Pancreas (tissue), 10 donors: ENCODE data around the gene ST7. TPM values are rescaled to one million over a fixed set of nuclear protein-coding genes. Genes with fewer than 3 reads are reported as not detected.

Experiments used
- ATAC-seq, 4 donors: fragments of 200-7000 bp; cut with Tn5 transposase; one replicate each; pipeline versions ENCODE4 v1.8.0 to v1.9.1; 2020; ENCODE audit warnings: mild to moderate bottlenecking in 4 of 4, moderate library complexity in 4 of 4
- DNase-seq, 6 donors: peaks; one replicate each; pipeline ENCODE4 v3.0.0-alpha.2; 2020
- FAIRE-seq: peaks from 2 replicates; lab custom pipeline; 2012; peaks lifted over from hg19 to GRCh38; lab: Jason Lieb, UNC
- H3K27ac ChIP-seq, 4 donors: fragments of 200-600 bp; sonication (generic); 1 replicate in 3 of 4; 2 replicates in 1 of 4; pipeline versions ENCODE4 v1.5.0 to v1.8.0; 2020
- H3K27me3 ChIP-seq, 4 donors: fragments of 200-600 bp; one replicate each; pipeline ENCODE4 v1.8.0; 2021
- H3K36me3 ChIP-seq, 3 donors: fragments of 200-600 bp; sonication (generic) in 1 of 3; one replicate each; pipeline versions ENCODE4 v1.5.0 to v1.8.0; 2020 to 2021
- H3K4me1 ChIP-seq, 3 donors: fragments of 200-600 bp; one replicate each; pipeline ENCODE4 v1.8.0; 2021
- H3K4me3 ChIP-seq, 4 donors: fragments of 200-600 bp; sonication (generic) in 2 of 4; one replicate each; pipeline versions ENCODE4 v1.5.0 to v1.8.0; 2020 to 2021
- H3K9me3 ChIP-seq, 4 donors: fragments of 200-600 bp; one replicate each; pipeline ENCODE4 v1.8.0; 2021
- WGBS, 2 donors: extraction: QIAGEN DNeasy Blood & Tissue Kit; methylation state at CpG; one replicate each; pipeline ENCODE4 v1.1.7; 2013; 5-methylcytosine and 5-hydroxymethylcytosine counted together
- intact Hi-C, 3 donors: fragments of 100-400 bp; cut with DNase I; formaldehyde crosslinking; loops; one replicate each; pipeline versions ENCODE4 v1.11.1 to v1.14.2; 2022
- polyA plus RNA-seq, 2 donors: library from polyadenylated mRNA; stranded (reverse); fragments of 200-250 nt; gene quantifications; one replicate each; pipeline ENCODE4 v1.2.3, GENCODE V29; 2013
- total RNA-seq, 6 donors: library from RNA; stranded (reverse); fragmentation: NEBNext Ultra II Directional in 4 of 6; extraction: Animal tissue kit (Norgen Biotek cat#: 25700) in 4 of 6; gene quantifications; one replicate each; pipeline versions ENCODE4 v1.2.1 to v1.2.4, GENCODE V29; 2021 to 2023
- TF ChIP-seq, protein P1 (sequence below), 4 donors: fragments of 200-600 bp; sonication (generic) in 3 of 4; IDR thresholded peaks; one replicate each; pipeline versions ENCODE4 v1.5.0 to v1.8.0; 2021; ENCODE audit warnings: antibody characterized with exemption in 4 of 4
- donor health status: healthy with polysubstance abuse.
- donor health status: DM: no; HTN: no; CAD: no; lungs with moderate emphysema.
- donor health status: DM: no; HTN: no; CAD: no.
- donor health status: control.
- donor health status: control.
- donor health status: Bipolar disorder and iron deficiency.
- donor health status: DM: yes; HTN: yes; CAD: no.
- donor health status: DM: no; HTN: no; CAD: no.
- donor health status: DM: no; HTN: no; CAD: no.
- donor health status: DM: yes; HTN: yes; CAD: no.

ST7 gene
- total and polyA plus RNA-seq, 8 donors: 8.2 to 20.2 (median 17.1) TPM

DNA sequence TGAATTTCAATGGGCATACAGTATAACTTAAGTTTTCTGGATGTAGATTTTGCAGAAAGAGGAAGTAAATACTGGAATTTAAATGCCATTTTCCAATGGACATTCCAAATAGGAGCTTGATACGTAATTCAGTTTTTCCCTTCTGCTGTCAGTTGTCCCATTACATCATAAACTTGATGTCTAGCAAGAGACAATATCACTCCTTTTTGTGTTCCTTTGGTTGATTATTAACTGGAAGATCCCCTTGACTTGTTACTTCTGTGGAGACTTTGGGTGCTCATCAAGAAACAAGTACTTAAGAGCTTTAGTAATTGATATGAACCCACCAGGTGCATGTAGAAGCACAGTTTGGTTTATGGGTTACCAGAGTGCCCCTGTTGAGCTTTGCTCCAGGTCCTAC lies 116.1 kb downstream of the ST7 start:
- TF ChIP-seq, protein P1, sequence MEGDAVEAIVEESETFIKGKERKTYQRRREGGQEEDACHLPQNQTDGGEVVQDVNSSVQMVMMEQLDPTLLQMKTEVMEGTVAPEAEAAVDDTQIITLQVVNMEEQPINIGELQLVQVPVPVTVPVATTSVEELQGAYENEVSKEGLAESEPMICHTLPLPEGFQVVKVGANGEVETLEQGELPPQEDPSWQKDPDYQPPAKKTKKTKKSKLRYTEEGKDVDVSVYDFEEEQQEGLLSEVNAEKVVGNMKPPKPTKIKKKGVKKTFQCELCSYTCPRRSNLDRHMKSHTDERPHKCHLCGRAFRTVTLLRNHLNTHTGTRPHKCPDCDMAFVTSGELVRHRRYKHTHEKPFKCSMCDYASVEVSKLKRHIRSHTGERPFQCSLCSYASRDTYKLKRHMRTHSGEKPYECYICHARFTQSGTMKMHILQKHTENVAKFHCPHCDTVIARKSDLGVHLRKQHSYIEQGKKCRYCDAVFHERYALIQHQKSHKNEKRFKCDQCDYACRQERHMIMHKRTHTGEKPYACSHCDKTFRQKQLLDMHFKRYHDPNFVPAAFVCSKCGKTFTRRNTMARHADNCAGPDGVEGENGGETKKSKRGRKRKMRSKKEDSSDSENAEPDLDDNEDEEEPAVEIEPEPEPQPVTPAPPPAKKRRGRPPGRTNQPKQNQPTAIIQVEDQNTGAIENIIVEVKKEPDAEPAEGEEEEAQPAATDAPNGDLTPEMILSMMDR (IDR thresholded peaks at IDR 0.05): no peak
- no peak for DNase-seq
- ATAC-seq: no peak
- Histone ChIP-seq H3K4me1 (peaks cover 9 to 37% (median 35%) of the 10 kb centered on the region in 3 donors), H3K27me3 (no peaks in the 10 kb centered on the region), H3K36me3 (no peaks in the 10 kb centered on the region), H3K4me3 (no peak overlapping the region), H3K9me3 (no peaks in the 10 kb centered on the region), H3K27ac (peak overlapping the region in 1 of 4 donors; percentile 13)
- intact Hi-C loops: loop anchor here in 1 of 3 donors (5.0 kb wide), 1 partner anchor 67 kb away; no protein-coding TSS in a partner anchor
- no peak for FAIRE-seq
- WGBS, 2 donors: 35 to 40% methylated on average over 1 of the region's 1 CpG

DNA sequence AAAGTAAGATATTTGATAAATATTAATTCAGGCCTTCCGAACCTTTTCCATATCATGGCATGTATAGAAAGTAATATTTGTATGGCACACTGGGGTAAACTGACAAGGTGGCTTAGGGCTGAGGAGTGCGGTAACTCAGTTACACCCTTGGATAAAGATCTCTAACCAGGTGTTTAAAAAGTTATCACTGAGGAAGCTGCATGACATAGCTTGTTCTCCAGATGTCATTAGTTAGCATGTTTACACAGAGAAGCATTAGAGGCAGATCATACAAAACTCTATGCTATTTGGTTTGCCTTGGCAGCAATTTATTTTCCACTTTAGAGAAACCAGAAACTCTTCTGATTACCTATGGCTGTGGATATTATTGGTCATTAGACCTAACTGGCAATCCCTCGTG lies 118.2 kb downstream of the ST7 start:
- intact Hi-C loops: no loop called here
- no peaks in the 10 kb centered on the region for H3K9me3 ChIP-seq
- H3K27ac ChIP-seq: no peak overlapping the region
- H3K36me3 ChIP-seq: no peaks in the 10 kb centered on the region
- peaks cover 9 to 37% (median 35%) of the 10 kb centered on the region in 3 donors for H3K4me1 ChIP-seq
- WGBS, 2 donors: 63 to 72% methylated on average over 3 of the region's 3 CpGs
- TF ChIP-seq, protein P1 (IDR thresholded peaks at IDR 0.05): no peak
- H3K4me3 ChIP-seq: no peak overlapping the region
- FAIRE-seq (no peak), DNase-seq (no peak), ATAC-seq (peak in 1 of 4 donors; percentile 26)
- H3K27me3 ChIP-seq: no peaks in the 10 kb centered on the region

DNA sequence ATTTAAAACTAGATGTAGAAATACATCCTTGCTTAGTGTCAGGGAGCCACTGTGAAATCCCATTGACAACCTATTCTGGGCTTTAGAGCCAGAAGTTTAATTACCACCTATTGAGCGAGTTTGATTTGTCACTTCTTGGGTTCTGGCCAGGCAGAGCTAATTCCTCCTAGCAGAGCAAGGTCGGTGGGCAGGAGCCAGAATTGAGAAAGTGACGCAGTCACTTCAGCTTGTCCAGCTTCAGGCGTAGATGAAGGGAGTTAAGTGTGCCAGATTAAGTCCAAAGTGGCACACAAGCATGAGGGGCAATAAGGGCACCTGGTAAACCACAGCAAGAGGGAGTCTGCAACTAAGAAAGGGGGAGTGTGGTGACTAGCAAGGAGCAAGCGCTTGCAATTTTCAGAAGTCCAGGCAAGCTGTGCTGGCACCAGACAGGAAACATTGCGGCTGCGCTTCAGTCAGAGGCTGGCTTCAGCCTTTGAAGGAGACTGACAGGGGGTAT lies 119.4 kb downstream of the ST7 start:
- DNase-seq (peak; percentile 54 to 87 (median 82)), FAIRE-seq (no peak), ATAC-seq (peak; percentile 89 to 92 (median 92))
- Histone ChIP-seq H3K9me3 (no peaks in the 10 kb centered on the region), H3K27me3 (no peaks in the 10 kb centered on the region), H3K4me1 (peaks cover 12 to 42% (median 36%) of the 10 kb centered on the region in 3 donors), H3K27ac (peak overlapping the region; percentile 41 to 75 (median 65)), H3K4me3 (no peak overlapping the region), H3K36me3 (no peaks in the 10 kb centered on the region)
- WGBS, 2 donors: 6 to 8% methylated on average over 7 of the region's 7 CpGs
- TF ChIP-seq, protein P1 (IDR thresholded peaks at IDR 0.05): no peak
- intact Hi-C loops: no loop called here

DNA sequence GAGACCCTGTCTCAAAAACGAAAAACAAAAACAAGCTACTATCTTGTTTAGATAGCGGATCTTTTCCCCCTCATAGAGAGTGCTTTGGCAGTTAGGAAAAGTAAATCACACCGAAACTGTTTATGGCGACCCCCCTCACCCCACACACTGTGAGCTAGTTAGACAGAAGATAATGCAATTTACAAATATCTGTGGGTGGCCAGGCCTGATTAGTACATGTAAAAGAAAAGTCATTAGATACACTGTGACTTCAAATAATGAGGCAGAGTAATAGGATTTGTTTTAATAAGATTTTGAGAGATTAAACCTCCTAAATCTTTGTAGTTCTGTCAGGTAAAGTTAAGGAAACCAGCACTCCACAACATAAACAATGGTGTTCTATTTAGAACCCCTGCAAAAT lies 121.1 kb downstream of the ST7 start:
- Histone ChIP-seq H3K4me3 (no peak overlapping the region), H3K27ac (no peak overlapping the region), H3K9me3 (no peaks in the 10 kb centered on the region), H3K4me1 (peaks cover 4 to 40% (median 36%) of the 10 kb centered on the region in 3 donors), H3K27me3 (no peaks in the 10 kb centered on the region), H3K36me3 (no peaks in the 10 kb centered on the region)
- TF ChIP-seq, protein P1 (IDR thresholded peaks at IDR 0.05): no peak
- DNase-seq: no peak
- 92 to 93% methylated on average over 4 of the region's 4 CpGs for WGBS, 2 donors
- ATAC-seq: no peak
- intact Hi-C loops: no loop called here
- FAIRE-seq: no peak

DNA sequence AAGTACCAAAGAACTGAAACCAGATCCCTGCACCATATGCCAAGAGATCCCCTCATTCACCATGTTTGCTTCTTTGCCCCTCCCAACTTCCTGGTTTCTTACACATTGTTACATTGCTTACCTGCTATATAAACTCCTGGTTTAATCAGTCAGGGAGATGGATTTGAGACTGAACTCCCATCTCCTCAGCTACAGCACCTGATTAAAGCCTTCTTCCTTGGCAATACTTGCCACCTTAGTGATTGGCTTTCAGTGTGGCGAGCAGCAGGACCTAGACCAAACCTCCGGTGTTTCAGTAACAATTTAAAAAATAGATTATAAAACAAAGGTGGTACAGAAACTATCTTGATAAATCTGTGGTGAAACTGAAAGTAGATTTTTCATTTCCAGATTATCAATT lies 122.6 kb downstream of the ST7 start:
- H3K4me3 ChIP-seq: no peak overlapping the region
- WGBS, 2 donors: 97% methylated on average over 2 of the region's 2 CpGs
- intact Hi-C loops: no loop called here
- ATAC-seq: no peak
- no peak overlapping the region for H3K27ac ChIP-seq
- TF ChIP-seq, protein P1 (IDR thresholded peaks at IDR 0.05): no peak
- DNase-seq: no peak
- FAIRE-seq: no peak
- no peaks in the 10 kb centered on the region for H3K27me3 ChIP-seq
- H3K4me1 ChIP-seq: peaks cover 4 to 34% (median 30%) of the 10 kb centered on the region in 3 donors
- H3K36me3 ChIP-seq: no peaks in the 10 kb centered on the region
- no peaks in the 10 kb centered on the region for H3K9me3 ChIP-seq
